SK-N-SH treated with all-trans-retinoic acid at 6 μM for 48 hours (cell line): ENCODE results near the gene PI16.

Source experiments
- ATAC-seq: fragments of 200-7000 bp; cut with Tn5 transposase; 3 replicates; pipeline ENCODE4 v1.9.1; 2020; ENCODE audit warnings: mild to moderate bottlenecking, moderate library complexity
- OSR1 ChIP-seq: fragments of 250-450 bp; sonication (Bioruptor Pico); IDR thresholded peaks from 2 replicates; pipeline ENCODE4 v1.8.0; 2022; ENCODE audit warnings: moderate library complexity, mild to moderate bottlenecking, inconsistent platforms
- SNAI2 ChIP-seq: fragments of 250-450 bp; sonication (Bioruptor Pico); IDR thresholded peaks from 2 replicates; pipeline ENCODE4 v1.5.0; 2020; ENCODE audit warnings: mild to moderate bottlenecking, moderate library complexity
- ZC3H10 ChIP-seq: fragments of 250-450 bp; sonication (Bioruptor Pico); IDR thresholded peaks from 2 replicates; pipeline ENCODE4 v1.5.1; 2021; ENCODE audit warnings: mild to moderate bottlenecking, moderate library complexity
- ZNF8 ChIP-seq: fragments of 450-650 bp; formaldehyde crosslinking; IDR thresholded peaks from 2 replicates; pipeline ENCODE4 v1.5.0; 2020; ENCODE audit warnings: mild to moderate bottlenecking, moderate library complexity

PI16 gene

DNA sequence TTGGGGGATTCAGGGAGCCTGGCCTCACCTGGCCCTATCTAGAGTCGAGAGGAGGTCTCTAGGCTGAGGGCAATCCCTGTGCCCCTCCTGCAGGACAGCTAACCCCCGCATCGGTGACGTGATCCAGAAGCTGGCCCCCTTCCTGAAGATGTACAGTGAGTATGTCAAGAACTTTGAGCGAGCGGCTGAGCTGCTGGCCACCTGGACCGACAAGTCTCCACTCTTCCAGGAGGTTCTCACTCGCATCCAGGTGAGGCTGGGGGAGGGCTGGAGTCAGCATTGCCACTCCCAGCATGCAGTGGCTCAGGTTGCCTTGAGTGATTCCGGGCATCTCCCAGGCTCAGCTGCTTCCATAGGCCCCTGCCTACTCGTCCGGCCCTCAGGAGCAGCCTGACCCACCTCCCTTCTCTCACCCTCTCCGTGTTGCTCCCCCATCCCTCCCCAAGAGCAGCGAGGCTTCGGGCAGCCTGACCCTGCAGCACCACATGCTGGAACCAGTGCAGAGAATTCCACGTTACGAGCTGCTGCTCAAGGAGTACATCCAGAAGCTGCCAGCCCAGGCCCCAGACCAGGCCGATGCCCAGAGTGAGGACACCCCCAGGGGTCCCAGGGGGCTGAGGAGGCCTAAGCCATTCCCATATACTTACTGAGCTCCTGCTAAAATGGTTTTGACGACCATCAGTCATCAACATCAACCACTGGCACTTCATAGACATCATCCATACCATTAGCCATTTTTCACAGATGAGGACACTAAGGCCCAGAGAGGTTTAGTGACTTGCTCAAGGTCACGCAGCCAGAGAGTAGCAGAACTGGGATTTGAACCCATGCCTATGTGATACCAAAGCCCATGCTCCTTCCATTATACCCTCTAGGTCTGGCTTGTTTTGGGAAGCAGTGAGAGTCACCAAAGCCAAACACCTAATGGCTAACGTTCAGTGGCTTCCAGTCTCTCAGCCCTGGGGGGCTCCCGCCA is 59.3 kb downstream of the PI16 start:
- ATAC-seq, result no peak

More for the DNA sequence above, 59.3 kb downstream of the PI16 start:
- TF ChIP-seq ZC3H10 (CRISPR knock-in tag), result no peak
- no peak for TF ChIP-seq ZNF8
- no peak for TF ChIP-seq OSR1 (CRISPR knock-in tag)
- TF ChIP-seq SNAI2 (CRISPR knock-in tag), result no peak
